GM18505 (cell line): ENCODE data around the gene FAM169A.
"Not testable (repeated sequence)": the region's sequence is repeated elsewhere in the genome, so short reads cannot be mapped to it uniquely, and the experiment has no call there.

Experiments used
- ATAC-seq: cut with Tn5 transposase; IDR thresholded peaks from one replicate; pipeline ENCODE4 v1.9.1; 2021; ENCODE audit not compliant: unreplicated experiment
- POLR2A ChIP-seq: IDR thresholded peaks from 4 replicates; pipeline ENCODE4 v1.6.1; 2011; ENCODE audit warnings: borderline replicate concordance; ENCODE audit not compliant: insufficient read depth, insufficient read length; ENCODE audit errors: extremely low read depth

Gene FAM169A

DNA sequence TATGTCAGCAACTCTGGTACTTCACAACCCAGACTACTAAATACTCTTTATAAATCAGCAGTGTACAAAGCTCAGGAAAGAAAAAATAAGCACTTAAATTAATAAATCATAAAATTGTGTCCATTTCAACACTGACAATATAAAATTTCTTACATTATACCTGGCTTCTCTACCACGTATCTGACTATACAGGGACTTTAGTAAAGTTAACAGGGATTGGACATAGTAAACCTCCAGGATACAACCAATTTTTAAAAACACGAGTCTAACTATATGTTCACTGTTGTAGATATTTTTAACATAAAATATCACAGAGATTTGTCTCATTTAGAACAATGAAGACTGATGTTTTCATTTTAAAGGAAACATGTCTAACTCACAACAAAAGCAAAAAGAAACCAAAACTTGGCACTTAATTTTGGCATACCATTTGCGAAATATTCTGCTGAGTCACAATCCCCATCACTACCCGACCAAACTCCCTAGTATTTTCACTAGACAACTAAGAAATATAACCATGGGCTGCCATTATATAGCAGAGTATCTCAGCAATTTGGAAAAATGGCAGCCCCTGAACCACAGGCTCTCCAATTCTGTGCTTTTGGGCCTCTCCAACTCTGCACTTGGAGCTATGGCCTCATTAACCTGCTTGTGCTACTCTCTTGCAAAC is 14.4 kb downstream of the FAM169A start:
- ATAC-seq = no peak
- no peak for TF ChIP-seq POLR2A

GRCh38 chr5:74850789-74851425 is 15.3 kb downstream of the FAM169A start:
- TF ChIP-seq POLR2A = no peak
- no peak for ATAC-seq

DNA sequence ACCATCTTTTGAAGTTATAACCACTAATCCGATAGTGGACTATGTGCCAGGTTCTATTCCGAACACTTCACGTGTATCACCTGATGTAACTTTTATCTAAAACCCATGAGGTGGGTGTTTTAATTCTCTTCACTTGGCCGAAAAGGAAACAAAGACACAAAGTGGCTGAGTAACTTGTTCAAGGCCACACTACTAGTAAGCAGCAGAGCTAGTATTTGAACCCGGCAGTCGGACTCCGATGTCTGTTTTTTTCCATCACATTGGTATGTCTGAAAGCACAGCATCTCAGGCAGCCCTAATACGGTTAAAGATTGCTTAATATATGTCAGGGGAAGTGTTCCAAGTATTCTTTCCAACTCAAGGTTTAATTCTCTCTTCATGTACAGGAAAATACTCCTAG is 16.2 kb downstream of the FAM169A start:
- TF ChIP-seq POLR2A = no peak

GRCh38 chr5:74848553-74849025 is 17.6 kb downstream of the FAM169A start:
- no peak for TF ChIP-seq POLR2A
- no peak for ATAC-seq

More for the DNA sequence above, 16.2 kb downstream of the FAM169A start:
- ATAC-seq = no peak

DNA sequence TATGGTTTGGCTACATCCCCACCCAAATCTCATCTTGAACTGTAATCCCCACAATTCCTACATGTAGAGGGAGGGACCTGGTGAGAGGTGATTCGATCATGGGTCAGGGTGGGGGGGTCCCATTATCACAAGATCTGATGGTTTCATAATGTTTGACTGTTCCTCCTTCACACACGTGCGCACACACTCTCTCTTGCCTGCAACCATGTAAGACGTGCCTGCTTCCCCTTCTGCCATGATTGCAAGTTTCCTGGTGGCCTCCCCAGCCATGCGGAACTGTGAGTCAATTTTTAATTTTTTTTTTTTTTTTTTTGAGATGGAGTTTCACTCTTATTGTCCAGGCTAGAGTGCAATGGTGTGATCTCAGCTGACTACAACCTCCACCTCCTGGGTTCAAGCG is 27.0 kb downstream of the FAM169A start:
- TF ChIP-seq POLR2A = no peak
- ATAC-seq = no peak

DNA sequence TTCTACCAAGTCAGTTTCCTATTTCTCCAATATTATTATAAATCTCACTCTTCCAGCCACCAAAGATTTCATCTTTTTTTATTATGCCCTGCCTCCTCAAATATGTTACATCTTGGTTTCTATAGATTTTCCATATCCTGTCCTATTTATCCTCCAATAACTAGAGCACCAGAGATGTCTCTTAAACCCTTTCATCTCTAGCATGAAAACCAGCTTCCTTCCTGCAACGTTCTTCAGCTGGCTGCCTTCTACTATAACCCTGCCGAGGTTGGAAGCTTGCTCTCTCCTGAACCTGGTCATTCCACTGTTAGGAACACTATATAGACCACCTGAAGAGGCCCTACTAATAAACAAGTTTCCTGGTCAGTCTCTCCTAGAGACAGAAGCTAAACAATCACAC is 27.9 kb downstream of the FAM169A start:
- TF ChIP-seq POLR2A = no peak
- ATAC-seq = no peak

GRCh38 chr5:74837115-74837514 is 29.1 kb downstream of the FAM169A start:
- no peak for TF ChIP-seq POLR2A
- ATAC-seq = no peak

GRCh38 chr5:74833537-74834266 is 32.5 kb downstream of the FAM169A start:
- no peak for TF ChIP-seq POLR2A
- ATAC-seq = no peak

DNA sequence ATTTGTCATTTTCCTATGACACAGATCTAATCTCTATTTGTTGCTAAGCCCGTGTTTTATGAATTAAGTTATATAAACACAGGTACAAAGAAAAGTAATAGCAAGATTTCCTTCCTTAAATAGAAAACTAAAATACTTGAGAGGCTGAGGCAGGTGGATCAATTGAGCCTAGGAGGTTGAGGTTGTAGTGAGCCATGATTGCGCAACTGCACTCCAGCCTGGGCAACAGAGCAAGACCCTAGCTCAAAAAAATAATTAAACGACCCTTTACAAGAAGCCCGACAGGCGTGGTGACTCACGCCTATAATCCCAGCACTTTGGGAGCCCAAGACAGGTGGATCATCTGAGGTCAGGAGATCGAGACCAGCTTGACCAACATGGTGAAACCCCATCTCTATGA is 36.8 kb downstream of the FAM169A start:
- TF ChIP-seq POLR2A = no peak
- ATAC-seq = no peak

- no peak for ATAC-seq
- TF ChIP-seq POLR2A = no peak
These were observed 43.9 kb downstream of the FAM169A start for GRCh38 chr5:74822288-74822687.

DNA sequence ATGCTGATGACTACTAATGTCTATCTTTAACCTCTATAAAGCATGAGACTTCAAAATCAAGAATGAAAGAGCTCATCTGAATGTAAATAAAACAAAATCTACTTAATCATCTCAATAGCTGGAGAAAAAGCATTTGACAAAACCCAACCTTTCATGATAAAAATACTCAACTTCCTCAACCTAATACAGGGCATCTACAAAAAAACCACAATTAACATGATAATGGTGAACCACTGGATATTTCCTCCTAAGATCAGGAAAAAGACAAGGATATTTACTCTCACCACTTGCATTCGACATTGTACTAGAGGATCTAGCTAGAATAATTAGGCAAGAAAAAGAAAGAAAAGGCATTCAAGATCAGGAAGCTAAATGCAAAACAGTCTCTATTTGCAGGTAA is 49.3 kb downstream of the FAM169A start:
- ATAC-seq = no peak
- TF ChIP-seq POLR2A = no peak

DNA sequence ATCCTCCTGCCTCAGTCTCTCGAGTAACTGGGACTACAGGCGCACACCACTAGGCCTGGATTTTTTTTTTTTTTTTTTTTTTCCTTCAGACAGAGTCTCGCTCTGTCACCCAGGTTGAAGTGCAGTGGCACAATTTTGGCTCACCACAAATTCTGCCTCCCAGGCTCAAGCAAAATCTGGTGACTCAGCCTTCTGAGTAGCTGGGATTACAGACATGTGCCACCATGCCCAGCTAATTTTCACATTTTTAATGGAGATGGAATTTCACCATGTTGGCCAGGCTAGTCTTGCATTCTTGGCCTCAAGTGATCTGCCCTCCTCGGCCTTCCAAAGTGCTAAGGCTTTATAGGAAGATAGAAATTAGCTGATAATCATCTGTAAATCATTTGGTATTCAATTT is 55.3 kb downstream of the FAM169A start:
- TF ChIP-seq POLR2A = no peak
- ATAC-seq = no peak

DNA sequence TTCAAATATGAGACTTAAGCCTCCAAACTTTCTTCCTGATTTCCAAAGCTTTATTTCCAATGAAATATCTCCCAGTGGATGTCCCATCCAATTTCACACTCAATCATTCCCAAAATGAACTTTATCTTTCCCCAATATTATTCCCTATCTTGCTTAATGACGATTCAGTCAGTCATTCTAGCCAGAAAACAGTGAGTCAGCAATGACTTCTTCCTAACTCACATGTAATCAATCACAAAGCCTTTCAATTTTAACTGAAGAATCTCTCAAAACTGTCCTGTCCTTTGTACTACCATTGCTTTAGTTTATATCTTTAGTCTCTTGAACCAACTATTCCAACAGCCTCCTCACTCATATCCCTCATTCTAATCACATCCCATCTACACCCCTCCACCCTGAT is 64.2 kb downstream of the FAM169A start:
- no peak for TF ChIP-seq POLR2A
- ATAC-seq = no peak

DNA sequence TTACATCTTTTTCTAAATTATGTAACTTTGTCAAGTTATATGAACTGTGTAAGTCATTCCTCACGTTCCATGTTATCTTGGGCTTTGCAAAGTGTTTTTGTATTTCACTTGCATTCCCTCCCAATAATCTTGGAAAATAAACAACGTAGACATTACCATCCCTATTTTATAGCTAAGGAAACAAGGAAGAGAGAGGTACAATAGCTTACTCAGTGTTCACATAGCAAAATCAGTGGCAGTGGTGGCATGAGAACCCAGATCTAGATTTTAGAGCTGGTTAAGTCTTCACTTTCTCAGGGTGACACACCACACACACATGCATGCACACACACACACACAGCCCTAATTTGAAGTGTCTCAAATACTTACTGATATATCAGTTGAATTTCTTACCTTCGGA is 65.0 kb downstream of the FAM169A start:
- ATAC-seq = no peak
- TF ChIP-seq POLR2A = no peak

- TF ChIP-seq POLR2A = no peak
- ATAC-seq = no peak
These were observed 66.9 kb downstream of the FAM169A start for GRCh38 chr5:74798977-74799911.

GRCh38 chr5:74791669-74792068 is 74.5 kb downstream of the FAM169A start:
- ATAC-seq = not testable (repeated sequence)
